Endothelial cell (in vitro differentiated cells): ENCODE results near the gene CACNA1H. TPM values are rescaled to one million over a fixed set of nuclear protein-coding genes. Genes with fewer than 3 reads are reported as not detected.
"Not testable (repeated sequence)": the region's sequence is repeated elsewhere in the genome, so short reads cannot be mapped to it uniquely, and the experiment has no call there.

Experiments used
- DNase-seq: peaks from one replicate; pipeline ENCODE4 v3.0.0; 2021; ENCODE audit warnings: low spot score
- H3K27ac Mint-ChIP-seq: one replicate; pipeline ENCODE4 v1.8.0; 2021; ENCODE audit warnings: mixed read lengths, inconsistent platforms; ENCODE audit not compliant: unreplicated experiment
- H3K27me3 Mint-ChIP-seq: one replicate; pipeline ENCODE4 v1.8.0; 2021; ENCODE audit warnings: mild to moderate bottlenecking, moderate library complexity, mixed read lengths, inconsistent platforms; ENCODE audit not compliant: unreplicated experiment
- H3K36me3 Mint-ChIP-seq: one replicate; pipeline ENCODE4 v1.8.0; 2021; ENCODE audit warnings: mild to moderate bottlenecking, low read depth, mixed read lengths, inconsistent platforms; ENCODE audit not compliant: unreplicated experiment
- H3K4me1 Mint-ChIP-seq: one replicate; pipeline ENCODE4 v1.8.0; 2021; ENCODE audit warnings: mild to moderate bottlenecking, mixed read lengths, inconsistent platforms; ENCODE audit not compliant: unreplicated experiment
- H3K4me3 Mint-ChIP-seq: one replicate; pipeline ENCODE4 v1.8.0; 2021; ENCODE audit warnings: mild to moderate bottlenecking, mixed read lengths, inconsistent platforms; ENCODE audit not compliant: unreplicated experiment
- H3K9me3 Mint-ChIP-seq: one replicate; pipeline ENCODE4 v1.8.0; 2021; ENCODE audit warnings: mixed read lengths, inconsistent platforms; ENCODE audit not compliant: unreplicated experiment
- total RNA-seq: library from RNA; stranded (reverse); fragmentation: NEBNext Ultra II Directional; extraction: Animal tissue kit (Norgen Biotek cat#: 25700); gene quantifications from one replicate; pipeline ENCODE4 v1.2.1, GENCODE V29; 2021; ENCODE audit not compliant: unreplicated experiment
- TF ChIP-seq, protein P1 (sequence below): fragments of 200-600 bp; sonication (generic); IDR thresholded peaks from one replicate; pipeline ENCODE4 v1.5.0; 2021; ENCODE audit warnings: antibody characterized with exemption; ENCODE audit not compliant: unreplicated experiment

The CACNA1H gene
- total RNA-seq, 1 donor from 2014 or later = 3.4 TPM

DNA sequence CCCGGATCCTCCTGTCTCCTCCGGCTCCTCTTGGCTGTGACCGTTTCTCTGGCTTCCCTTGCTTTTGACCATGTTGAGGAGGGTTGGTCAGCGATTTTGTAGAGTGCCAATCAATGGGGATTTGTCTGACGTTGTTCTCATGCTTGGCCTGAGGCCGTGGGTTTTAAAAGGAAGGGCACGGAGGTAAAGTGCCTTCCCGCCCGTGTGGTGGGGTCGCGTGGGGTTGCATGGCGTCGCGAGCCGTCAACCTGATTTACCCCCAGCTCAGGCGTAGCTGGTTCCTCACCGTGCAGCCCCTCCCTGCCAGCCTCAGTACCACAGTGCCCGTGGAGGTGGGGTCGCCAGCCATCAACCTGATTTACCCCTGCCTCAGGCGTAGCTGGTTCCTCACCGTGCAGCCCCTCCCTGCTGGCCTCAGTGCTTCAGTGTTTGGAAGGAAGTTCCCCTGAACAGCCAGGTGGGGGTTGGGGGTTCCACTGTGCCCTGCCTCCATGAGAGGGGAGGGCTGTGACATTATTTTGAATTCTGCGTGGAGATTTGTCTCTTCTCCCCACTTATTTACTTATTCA is 92.6 kb downstream of the CACNA1H start:
- TF ChIP-seq, protein P1, sequence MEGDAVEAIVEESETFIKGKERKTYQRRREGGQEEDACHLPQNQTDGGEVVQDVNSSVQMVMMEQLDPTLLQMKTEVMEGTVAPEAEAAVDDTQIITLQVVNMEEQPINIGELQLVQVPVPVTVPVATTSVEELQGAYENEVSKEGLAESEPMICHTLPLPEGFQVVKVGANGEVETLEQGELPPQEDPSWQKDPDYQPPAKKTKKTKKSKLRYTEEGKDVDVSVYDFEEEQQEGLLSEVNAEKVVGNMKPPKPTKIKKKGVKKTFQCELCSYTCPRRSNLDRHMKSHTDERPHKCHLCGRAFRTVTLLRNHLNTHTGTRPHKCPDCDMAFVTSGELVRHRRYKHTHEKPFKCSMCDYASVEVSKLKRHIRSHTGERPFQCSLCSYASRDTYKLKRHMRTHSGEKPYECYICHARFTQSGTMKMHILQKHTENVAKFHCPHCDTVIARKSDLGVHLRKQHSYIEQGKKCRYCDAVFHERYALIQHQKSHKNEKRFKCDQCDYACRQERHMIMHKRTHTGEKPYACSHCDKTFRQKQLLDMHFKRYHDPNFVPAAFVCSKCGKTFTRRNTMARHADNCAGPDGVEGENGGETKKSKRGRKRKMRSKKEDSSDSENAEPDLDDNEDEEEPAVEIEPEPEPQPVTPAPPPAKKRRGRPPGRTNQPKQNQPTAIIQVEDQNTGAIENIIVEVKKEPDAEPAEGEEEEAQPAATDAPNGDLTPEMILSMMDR = no peak
- H3K9me3 Mint-ChIP-seq = no peaks in the 10 kb centered on the region
- peaks cover 5% of the 10 kb centered on the region for H3K27me3 Mint-ChIP-seq
- H3K4me1 Mint-ChIP-seq = peaks cover 3% of the 10 kb centered on the region
- no peak for DNase-seq
- no peak overlapping the region for H3K27ac Mint-ChIP-seq
- H3K36me3 Mint-ChIP-seq = no peaks in the 10 kb centered on the region
- H3K4me3 Mint-ChIP-seq = no peak overlapping the region

DNA sequence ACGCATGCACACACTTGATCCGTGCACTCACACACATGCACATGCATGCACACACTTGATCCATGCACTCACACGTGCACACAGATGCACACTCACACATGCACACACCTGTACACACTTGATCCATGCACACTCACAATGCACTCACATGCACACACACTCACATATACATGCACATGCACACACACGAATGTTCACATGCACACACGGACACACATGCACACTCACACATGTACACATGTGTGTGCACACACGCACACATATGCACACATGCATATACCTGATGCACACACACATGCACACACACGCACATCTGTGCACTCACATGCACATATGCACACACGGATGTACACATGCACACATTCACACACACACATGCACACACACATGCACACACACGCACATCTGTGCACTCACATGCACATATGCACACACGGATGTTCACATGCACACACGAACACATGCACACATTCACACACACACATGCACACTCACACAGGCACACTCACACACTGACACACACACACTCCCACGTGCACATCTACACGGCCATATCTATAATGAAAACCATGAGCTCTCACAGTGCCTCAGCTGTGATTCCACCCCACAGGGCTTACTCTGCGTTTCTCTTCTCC is 95.1 kb downstream of the CACNA1H start:
- H3K27ac Mint-ChIP-seq = peak overlapping the region; percentile 42
- H3K36me3 Mint-ChIP-seq, DNase-seq, H3K9me3 Mint-ChIP-seq, H3K27me3 Mint-ChIP-seq, H3K4me1 Mint-ChIP-seq, H3K4me3 Mint-ChIP-seq: not testable (repeated sequence)

DNA sequence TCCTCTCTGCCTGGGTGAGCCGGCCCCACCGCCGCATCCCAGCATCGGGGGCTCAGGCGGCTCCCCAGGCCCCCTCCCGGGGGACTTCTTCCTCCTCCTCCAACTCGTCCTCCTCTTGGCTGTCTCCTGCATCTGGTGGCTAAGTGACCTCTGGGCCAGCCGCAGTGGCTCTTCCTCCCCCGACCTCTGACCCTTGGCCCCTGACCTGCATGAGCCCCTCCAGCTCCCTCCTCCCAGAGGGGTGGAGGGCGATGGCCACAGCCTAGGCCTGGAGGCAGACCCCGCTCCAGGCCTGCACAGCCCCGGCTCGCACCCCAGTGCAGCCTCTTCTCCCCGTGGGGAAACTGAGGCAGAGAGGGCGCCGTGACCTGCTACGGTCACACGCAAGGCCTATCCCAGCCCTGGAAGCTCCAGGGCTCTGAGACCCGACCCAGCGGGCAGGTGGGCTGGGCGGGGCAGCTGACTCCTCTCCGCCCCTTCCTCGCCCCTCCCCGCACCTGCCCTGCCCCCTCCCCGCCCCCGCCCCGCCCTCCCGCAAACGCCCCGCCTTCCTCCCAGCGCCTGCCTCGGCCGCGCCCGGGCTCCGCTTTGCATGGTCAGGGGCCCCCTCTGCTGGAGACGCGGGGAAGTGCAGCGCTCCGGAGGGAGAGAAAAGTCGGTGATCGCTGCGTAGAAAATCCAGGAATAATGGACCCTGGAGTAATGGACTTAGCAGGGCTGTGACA is 96.3 kb downstream of the CACNA1H start:
- not testable (repeated sequence) for H3K27me3 Mint-ChIP-seq, H3K4me1 Mint-ChIP-seq, DNase-seq, H3K4me3 Mint-ChIP-seq, H3K36me3 Mint-ChIP-seq, H3K9me3 Mint-ChIP-seq, H3K27ac Mint-ChIP-seq

DNA sequence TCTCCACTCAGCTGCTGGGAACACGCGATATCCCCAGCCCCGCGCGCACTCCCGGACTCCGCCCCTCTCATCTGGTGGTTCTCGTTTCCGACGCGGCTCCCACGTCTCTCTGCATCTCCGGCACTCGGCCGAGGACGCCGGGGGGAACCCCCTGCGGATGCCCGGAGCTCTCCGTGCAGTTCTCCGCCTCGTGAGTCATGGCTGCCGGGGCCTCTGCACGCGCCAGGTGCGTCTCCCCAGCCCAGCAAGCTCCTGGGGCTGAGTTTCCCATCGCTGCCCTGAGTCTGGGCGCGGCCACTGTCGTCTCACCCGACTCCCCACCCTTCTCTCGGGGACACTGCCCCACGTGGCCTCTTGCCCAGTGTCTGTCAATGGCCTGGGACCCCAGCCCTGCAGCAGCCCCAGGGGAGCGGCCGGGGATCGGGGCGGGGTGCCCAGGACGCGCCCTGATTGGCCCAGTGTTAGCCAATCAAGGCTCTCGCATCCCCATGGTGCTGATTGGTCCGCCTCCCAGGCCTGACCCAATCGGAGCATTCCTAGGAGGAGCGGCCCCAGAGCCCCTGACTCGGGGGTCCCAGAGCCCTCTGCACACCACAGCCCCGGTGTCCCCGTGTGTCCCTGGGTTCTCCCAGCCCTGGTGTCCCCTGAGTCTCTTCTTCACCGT is 100.9 kb downstream of the CACNA1H start:
- H3K9me3 Mint-ChIP-seq, H3K36me3 Mint-ChIP-seq, H3K27me3 Mint-ChIP-seq, H3K4me1 Mint-ChIP-seq, H3K27ac Mint-ChIP-seq, H3K4me3 Mint-ChIP-seq, DNase-seq: not testable (repeated sequence)

DNA sequence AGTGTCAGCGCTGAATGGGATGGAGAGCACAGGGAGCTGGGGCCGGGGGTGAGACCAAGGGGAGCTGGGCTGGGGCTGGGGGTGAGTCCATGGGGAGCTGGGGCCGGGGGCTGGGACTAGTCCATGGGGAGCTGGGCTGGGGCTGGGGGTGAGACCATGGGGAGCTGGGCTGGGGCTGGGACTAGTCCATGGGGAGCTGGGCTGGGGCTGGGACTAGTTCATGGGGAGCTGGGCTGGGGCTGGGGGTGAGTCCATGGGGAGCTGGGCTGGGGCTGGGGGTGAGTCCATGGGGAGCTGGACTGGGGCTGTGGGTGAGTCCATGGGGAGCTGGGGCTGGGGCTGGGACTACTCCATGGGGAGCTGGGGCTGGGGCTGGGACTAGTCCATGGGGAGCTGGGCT is 101.9 kb downstream of the CACNA1H start:
- not testable (repeated sequence) for H3K4me3 Mint-ChIP-seq, H3K4me1 Mint-ChIP-seq, H3K27me3 Mint-ChIP-seq, DNase-seq, H3K9me3 Mint-ChIP-seq, H3K36me3 Mint-ChIP-seq, H3K27ac Mint-ChIP-seq

DNA sequence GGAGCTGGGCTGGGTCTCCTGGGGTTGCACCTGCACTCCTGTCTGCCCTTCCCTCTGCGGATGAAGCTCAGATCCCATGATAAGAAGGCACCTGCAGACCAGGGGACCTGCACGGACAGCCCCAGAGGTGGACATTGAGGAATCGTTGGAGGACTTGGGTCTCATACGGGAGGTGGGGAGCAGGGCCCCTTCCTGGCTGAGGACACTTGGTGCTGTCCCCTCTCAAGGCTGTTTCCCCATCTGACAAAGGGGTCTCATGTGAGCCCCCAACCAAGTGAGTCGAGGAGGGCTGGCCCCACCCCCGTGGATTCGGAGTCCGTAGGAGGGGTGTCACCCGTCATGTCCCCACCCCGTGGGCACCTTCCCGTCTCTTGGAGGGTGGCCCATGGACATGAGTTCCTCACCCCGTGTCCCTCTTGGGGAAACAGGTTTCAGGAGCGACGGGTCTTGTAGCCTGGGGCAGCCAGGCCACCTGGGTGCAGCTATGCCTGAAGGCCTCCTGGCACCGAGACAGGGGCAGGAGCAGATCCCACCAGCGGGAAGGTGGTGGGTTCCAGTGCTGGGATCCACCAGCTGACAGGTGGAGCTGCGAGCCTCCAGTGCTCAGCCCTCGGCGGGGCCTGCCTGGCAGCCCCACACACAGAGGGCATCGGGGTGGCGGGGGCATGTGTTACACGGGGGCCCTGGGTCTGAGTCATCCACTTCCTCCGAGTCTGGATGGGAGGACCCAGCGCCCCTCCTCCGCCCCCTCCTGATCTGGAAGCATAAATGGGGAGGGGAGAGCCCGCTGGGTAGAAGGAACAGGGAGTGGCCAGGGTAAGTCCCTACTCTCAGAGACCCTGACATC is 102.6 kb downstream of the CACNA1H start, which contains the start of gene TPSD1:
TSS of gene TPSD1 (plus strand) at position 794 of the 847 bp plus-strand sequence. CDS start 212 bp downstream, outside the sequence.
- H3K4me3 Mint-ChIP-seq, H3K36me3 Mint-ChIP-seq: not testable (repeated sequence)

DNA sequence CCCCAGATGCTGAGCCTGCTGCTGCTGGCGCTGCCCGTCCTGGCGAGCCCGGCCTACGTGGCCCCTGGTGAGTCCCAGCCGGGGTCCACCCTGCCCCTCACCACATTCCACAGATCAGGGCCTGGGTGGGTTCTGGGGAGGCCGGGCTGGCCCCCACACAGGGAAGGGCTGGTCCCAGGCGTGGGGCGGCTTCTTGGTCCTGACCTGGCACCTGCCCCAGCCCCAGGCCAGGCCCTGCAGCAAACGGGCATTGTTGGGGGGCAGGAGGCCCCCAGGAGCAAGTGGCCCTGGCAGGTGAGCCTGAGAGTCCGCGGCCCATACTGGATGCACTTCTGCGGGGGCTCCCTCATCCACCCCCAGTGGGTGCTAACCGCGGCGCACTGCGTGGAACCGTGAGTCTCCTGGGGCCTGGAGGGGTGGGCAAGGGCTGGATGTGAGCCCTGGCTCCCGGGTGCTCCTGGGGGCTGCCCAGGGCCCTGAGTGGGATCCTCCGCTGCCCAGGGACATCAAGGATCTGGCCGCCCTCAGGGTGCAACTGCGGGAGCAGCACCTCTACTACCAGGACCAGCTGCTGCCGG is 103.5 kb downstream of the CACNA1H start:
- H3K27ac Mint-ChIP-seq, H3K4me3 Mint-ChIP-seq: not testable (repeated sequence)

More for the DNA sequence above, 102.6 kb downstream of the CACNA1H start, which contains the start of gene TPSD1:
- DNase-seq, H3K27ac Mint-ChIP-seq, H3K4me1 Mint-ChIP-seq, H3K27me3 Mint-ChIP-seq, H3K9me3 Mint-ChIP-seq: not testable (repeated sequence)

More for the DNA sequence above, 103.5 kb downstream of the CACNA1H start:
- not testable (repeated sequence) for DNase-seq, H3K36me3 Mint-ChIP-seq, H3K4me1 Mint-ChIP-seq, H3K27me3 Mint-ChIP-seq, H3K9me3 Mint-ChIP-seq
